ENCODE measurements around the gene GABBR1. TPM values are rescaled to one million over a fixed set of nuclear protein-coding genes. Genes with fewer than 3 reads are reported as not detected.

The GABBR1 gene
- polyA plus RNA-seq, 1 donor (not counting 4 experiments of a cell fraction or from before 2014, with no cell fraction given) = 18.9 TPM

- H3K9me1 ChIP-seq (ENCODE audit: control insufficient read depth, extremely low read depth, insufficient read depth, low read length) = no peaks in the 10 kb centered on the region
- no peaks in the 10 kb centered on the region for H3K9me3 ChIP-seq (ENCODE audit: control insufficient read depth, low read depth, low read length)
- H3K36me3 ChIP-seq (ENCODE audit: control insufficient read depth in 2 of 2, extremely low read depth in 1 of 2, insufficient read depth in 2 of 2, low read length in 2 of 2) = no peaks in the 10 kb centered on the region
- no peak overlapping the region for H2AFZ ChIP-seq (ENCODE audit: control insufficient read depth, low read length)
- no peaks in the 10 kb centered on the region for H3K4me1 ChIP-seq (ENCODE audit: control insufficient read depth, extremely low read depth, insufficient read depth, low read length)
- H4K20me1 ChIP-seq (ENCODE audit: control insufficient read depth, extremely low read depth, insufficient read depth, low read length) = no peaks in the 10 kb centered on the region
- H3K9ac ChIP-seq (ENCODE audit: control insufficient read depth, extremely low read depth, insufficient read depth, low read length) = no peak overlapping the region
- H3K79me2 ChIP-seq (ENCODE audit: control insufficient read depth, insufficient read depth, low read length) = no peaks in the 10 kb centered on the region
- H3K27me3 ChIP-seq (ENCODE audit: control insufficient read depth, extremely low read depth, insufficient read depth, low read length) = no peaks in the 10 kb centered on the region
- DNase-seq (ENCODE audit: low read depth, low spot score) (peak; percentile 13), FAIRE-seq (peak; percentile 90)
- no peak overlapping the region for H3K4me3 ChIP-seq (ENCODE audit: control insufficient read depth in 2 of 3, extremely low read depth in 1 of 3, insufficient read depth in 2 of 3, low read depth in 1 of 3, low read length in 3 of 3)
- no peak overlapping the region for H3K27ac ChIP-seq (ENCODE audit: control insufficient read depth, insufficient read depth, low read length)
- dilution Hi-C loops (cut with MboI; ENCODE audit: extremely low pct_ligation_motif_present, low sequenced_read_pairs) = loop anchor here (10.0 kb wide), 1 partner anchor 205 kb away; no protein-coding TSS in a partner anchor
- H3K4me2 ChIP-seq (ENCODE audit: control insufficient read depth, extremely low read depth, insufficient read depth, low read depth, low read length) = no peak overlapping the region
- peak; percentile 87 to 97 (median 97) for TF ChIP-seq CTCF (optimal IDR thresholded peaks at IDR 0.05 in 1 of 3, IDR thresholded peaks at IDR 0.05 in 1 of 3, conservative IDR thresholded peaks at IDR 0.05 in 1 of 3; ENCODE audit: extremely low read depth in 1 of 3, insufficient read depth in 2 of 3, low read length in 3 of 3)
- no peak for TF ChIP-seq EZH2 (IDR thresholded peaks at IDR 0.05; ENCODE audit: low read length)
Measured at GRCh38 chr6:29589423-29590048, 43.4 kb downstream of the GABBR1 start.

DNA sequence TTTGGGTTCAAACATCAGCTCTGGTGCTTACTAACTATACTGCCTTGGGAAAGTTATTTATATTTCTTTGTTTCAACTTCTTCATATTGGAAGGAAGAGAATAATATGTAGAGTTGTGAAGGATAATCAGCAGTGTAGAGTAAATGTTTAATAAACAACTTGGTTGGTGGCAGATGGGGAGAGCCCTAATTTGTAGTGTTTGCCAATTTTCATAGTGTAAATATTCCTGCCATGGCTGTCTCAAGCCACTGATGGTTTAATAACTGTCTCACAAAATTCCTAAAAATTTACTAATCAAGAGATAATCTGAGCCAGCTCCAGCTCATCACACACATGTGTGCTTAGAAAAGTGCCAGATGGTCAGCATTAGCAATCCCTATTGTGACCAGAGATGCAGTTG lies 48.2 kb downstream of the GABBR1 start, which contains the start of gene OR2H2:
Gene OR2H2 (plus strand): TSS at position 301 of the 400 bp plus-strand sequence. CDS start 2,824 bp downstream, outside the sequence.
- FAIRE-seq (no peak), DNase-seq (ENCODE audit: low read depth, low spot score) (no peak)
- TF ChIP-seq CTCF (optimal IDR thresholded peaks at IDR 0.05 in 1 of 3, IDR thresholded peaks at IDR 0.05 in 1 of 3, conservative IDR thresholded peaks at IDR 0.05 in 1 of 3; ENCODE audit: extremely low read depth in 1 of 3, insufficient read depth in 2 of 3, low read length in 3 of 3) = no peak
- TF ChIP-seq EZH2 (IDR thresholded peaks at IDR 0.05; ENCODE audit: low read length) = no peak
- no peaks in the 10 kb centered on the region for H3K36me3 ChIP-seq (ENCODE audit: control insufficient read depth in 2 of 2, extremely low read depth in 1 of 2, insufficient read depth in 2 of 2, low read length in 2 of 2)
- H4K20me1 ChIP-seq (ENCODE audit: control insufficient read depth, extremely low read depth, insufficient read depth, low read length) = no peaks in the 10 kb centered on the region
- H3K27me3 ChIP-seq (ENCODE audit: control insufficient read depth, extremely low read depth, insufficient read depth, low read length) = no peaks in the 10 kb centered on the region
- H3K4me1 ChIP-seq (ENCODE audit: control insufficient read depth, extremely low read depth, insufficient read depth, low read length) = no peaks in the 10 kb centered on the region
- dilution Hi-C loops (cut with MboI; ENCODE audit: extremely low pct_ligation_motif_present, low sequenced_read_pairs) = no loop called here
- no peaks in the 10 kb centered on the region for H3K9me1 ChIP-seq (ENCODE audit: control insufficient read depth, extremely low read depth, insufficient read depth, low read length)
- no peaks in the 10 kb centered on the region for H3K79me2 ChIP-seq (ENCODE audit: control insufficient read depth, insufficient read depth, low read length)
- no peak within 1 kb of the TSS for H3K4me3 ChIP-seq (ENCODE audit: control insufficient read depth in 2 of 3, extremely low read depth in 1 of 3, insufficient read depth in 2 of 3, low read depth in 1 of 3, low read length in 3 of 3)
- H3K9me3 ChIP-seq (ENCODE audit: control insufficient read depth, low read depth, low read length) = no peaks in the 10 kb centered on the region
- H2AFZ ChIP-seq (ENCODE audit: control insufficient read depth, low read length) = no peak within 1 kb of the TSS
- no peak within 1 kb of the TSS for H3K9ac ChIP-seq (ENCODE audit: control insufficient read depth, extremely low read depth, insufficient read depth, low read length)
- no peak within 1 kb of the TSS for H3K27ac ChIP-seq (ENCODE audit: control insufficient read depth, insufficient read depth, low read length)
- no peak within 1 kb of the TSS for H3K4me2 ChIP-seq (ENCODE audit: control insufficient read depth, extremely low read depth, insufficient read depth, low read depth, low read length)

Data from keratinocyte (primary cell).